GM12892 (cell line): ENCODE measurements around the gene TMEM132A.

Experiments used
- POLR2A ChIP-seq: IDR thresholded peaks from 2 replicates; pipeline ENCODE4 v1.6.1; 2011; ENCODE audit warnings: low read depth, low read length, control low read depth
- POLR2AphosphoS5 ChIP-seq: IDR thresholded peaks from 2 replicates; pipeline ENCODE4 v1.6.1; 2011; ENCODE audit warnings: low read depth, low read length, control low read depth
- TAF1 ChIP-seq: IDR thresholded peaks from 2 replicates; pipeline ENCODE4 v1.6.1; 2011; ENCODE audit warnings: low read depth, mild to moderate bottlenecking, control low read depth, low read length, borderline replicate concordance

DNA sequence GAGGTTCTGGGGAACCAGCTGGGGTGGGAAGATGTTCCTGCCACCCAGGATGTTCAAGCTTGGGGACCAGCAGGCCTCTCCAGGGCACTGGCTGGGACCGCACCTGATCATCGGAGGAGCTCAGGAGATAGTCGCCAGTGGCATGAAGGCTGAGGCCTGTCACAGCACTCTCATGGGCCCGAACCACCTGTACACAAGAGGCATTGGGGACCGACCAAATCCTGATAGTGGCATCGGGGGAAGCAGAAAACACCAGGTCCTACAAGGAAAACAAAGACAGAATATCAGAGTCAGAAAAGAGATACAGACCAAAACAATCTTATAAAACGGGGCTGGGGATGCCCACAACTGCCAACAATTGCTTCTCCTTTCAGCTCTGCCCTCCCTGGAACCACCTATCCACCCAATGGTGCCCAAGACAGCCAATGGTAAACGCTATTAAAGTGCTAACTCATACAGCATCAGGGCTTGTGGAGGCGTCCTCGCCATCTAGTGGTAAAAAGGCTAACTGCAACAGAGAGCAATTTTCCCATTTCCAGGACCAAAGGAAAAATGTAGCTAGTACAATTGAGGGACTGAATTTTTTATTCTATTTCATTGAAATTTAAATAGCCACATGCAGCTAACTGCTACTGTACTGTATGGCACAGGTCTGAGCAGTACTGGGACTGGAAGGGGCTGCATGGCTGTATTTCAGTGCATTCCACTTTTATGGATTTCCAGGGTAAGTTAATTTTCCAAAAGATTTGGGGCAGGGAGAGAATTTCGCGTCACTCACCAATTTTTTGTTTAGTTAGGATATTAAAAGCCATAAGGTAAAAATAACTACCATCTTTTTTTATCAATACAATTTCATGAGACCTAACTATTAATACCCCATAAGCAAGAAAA lies 25.0 kb upstream of the TMEM132A start:
- TF ChIP-seq POLR2A: no peak
- no peak for TF ChIP-seq TAF1
- TF ChIP-seq POLR2AphosphoS5: no peak
